Peyer's patch (tissue), 4 donors: Measurements from ENCODE around the gene CHFR. TPM values are rescaled to one million over a fixed set of nuclear protein-coding genes. Genes with fewer than 3 reads are reported as not detected.

ENCODE experiments used
- DNase-seq, 3 donors: peaks; one replicate each; pipeline ENCODE4 v3.0.0-alpha.2; 2017 to 2019
- H3K27ac ChIP-seq, 4 donors: fragments of 200-600 bp; sonication (generic); one replicate each; pipeline ENCODE4 v1.5.1; 2016 to 2019
- H3K27me3 ChIP-seq, 2 donors: fragments of 200-600 bp; sonication (generic); one replicate each; pipeline ENCODE4 v1.5.1; 2019
- H3K36me3 ChIP-seq, 3 donors: fragments of 200-600 bp; sonication (generic); one replicate each; pipeline ENCODE4 v1.5.1; 2016 to 2019
- H3K4me1 ChIP-seq, 4 donors: fragments of 200-600 bp; sonication (generic); one replicate each; pipeline ENCODE4 v1.5.1; 2016 to 2019
- H3K4me3 ChIP-seq, 4 donors: fragments of 200-600 bp; sonication (generic); 1 replicate in 3 of 4; 2 replicates in 1 of 4; pipeline ENCODE4 v1.5.1; 2016 to 2019; ENCODE audit warnings: mild to moderate bottlenecking in 1 of 4
- H3K9me3 ChIP-seq, 4 donors: fragments of 200-600 bp; sonication (generic); one replicate each; pipeline ENCODE4 v1.5.1; 2016 to 2019; ENCODE audit warnings: mild to moderate bottlenecking in 1 of 4
- POLR2A ChIP-seq, 2 donors: fragments of 450-650 bp; IDR thresholded peaks; one replicate each; pipeline ENCODE4 v1.5.1; 2017; ENCODE audit warnings: antibody characterized with exemption in 2 of 2, mild to moderate bottlenecking in 2 of 2, moderate library complexity in 2 of 2
- total RNA-seq, 4 donors: library from RNA; depleted of rRNA; stranded (reverse); fragments of >200 nt; gene quantifications; one replicate each; pipeline ENCODE4 v1.1.0, GENCODE V29; 2016
- TF ChIP-seq, protein P1 (sequence below), 6 experiments: fragments of 450-650 bp in 4 of 6; fragments of 200-600 bp in 2 of 6; sonication (generic) in 1 of 6; IDR thresholded peaks; one replicate each; pipeline ENCODE4 v1.5.1; 2017 to 2019; ENCODE audit warnings: antibody characterized with exemption in 6 of 6, mild to moderate bottlenecking in 3 of 6, moderate library complexity in 1 of 6

Gene CHFR
- total RNA-seq, 4 donors from 2014 or later = 80.6 to 125 (median 94.7) TPM

- DNase-seq = no peak
- Histone ChIP-seq H3K9me3 (no peaks in the 10 kb centered on the region), H3K27ac (no peak overlapping the region), H3K4me3 (no peak overlapping the region), H3K36me3 (peaks cover 0 to 85% (median 0%) of the 10 kb centered on the region in 3 donors), H3K27me3 (no peaks in the 10 kb centered on the region), H3K4me1 (no peaks in the 10 kb centered on the region)
- TF ChIP-seq, protein P1, sequence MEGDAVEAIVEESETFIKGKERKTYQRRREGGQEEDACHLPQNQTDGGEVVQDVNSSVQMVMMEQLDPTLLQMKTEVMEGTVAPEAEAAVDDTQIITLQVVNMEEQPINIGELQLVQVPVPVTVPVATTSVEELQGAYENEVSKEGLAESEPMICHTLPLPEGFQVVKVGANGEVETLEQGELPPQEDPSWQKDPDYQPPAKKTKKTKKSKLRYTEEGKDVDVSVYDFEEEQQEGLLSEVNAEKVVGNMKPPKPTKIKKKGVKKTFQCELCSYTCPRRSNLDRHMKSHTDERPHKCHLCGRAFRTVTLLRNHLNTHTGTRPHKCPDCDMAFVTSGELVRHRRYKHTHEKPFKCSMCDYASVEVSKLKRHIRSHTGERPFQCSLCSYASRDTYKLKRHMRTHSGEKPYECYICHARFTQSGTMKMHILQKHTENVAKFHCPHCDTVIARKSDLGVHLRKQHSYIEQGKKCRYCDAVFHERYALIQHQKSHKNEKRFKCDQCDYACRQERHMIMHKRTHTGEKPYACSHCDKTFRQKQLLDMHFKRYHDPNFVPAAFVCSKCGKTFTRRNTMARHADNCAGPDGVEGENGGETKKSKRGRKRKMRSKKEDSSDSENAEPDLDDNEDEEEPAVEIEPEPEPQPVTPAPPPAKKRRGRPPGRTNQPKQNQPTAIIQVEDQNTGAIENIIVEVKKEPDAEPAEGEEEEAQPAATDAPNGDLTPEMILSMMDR (IDR thresholded peaks at IDR 0.05) = no peak
- TF ChIP-seq POLR2A (IDR thresholded peaks at IDR 0.05) = no peak
Measured at GRCh38 chr12:132786192-132786591, 101.2 kb downstream of the CHFR start.

DNA sequence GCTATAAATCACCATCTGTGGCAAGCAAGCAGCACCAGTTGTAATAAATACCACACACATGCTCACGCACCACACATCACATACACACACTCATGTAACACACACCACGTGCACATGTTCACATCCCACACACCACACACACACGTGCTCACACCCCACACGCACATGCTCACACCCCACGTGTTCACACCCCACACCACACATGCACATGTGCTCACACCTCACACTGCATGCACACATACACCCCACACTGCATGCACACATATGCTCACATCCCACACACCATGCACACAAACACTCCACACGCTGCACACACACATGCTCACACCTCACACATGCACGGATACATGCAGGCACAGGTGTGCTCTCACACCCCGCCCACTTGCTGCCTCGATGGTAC is 102.8 kb downstream of the CHFR start:
- no peaks in the 10 kb centered on the region for H3K4me1 ChIP-seq
- no peaks in the 10 kb centered on the region for H3K9me3 ChIP-seq
- TF ChIP-seq, protein P1 (IDR thresholded peaks at IDR 0.05) = no peak
- TF ChIP-seq POLR2A (IDR thresholded peaks at IDR 0.05) = no peak
- no peak overlapping the region for H3K4me3 ChIP-seq
- no peaks in the 10 kb centered on the region for H3K27me3 ChIP-seq
- DNase-seq = no peak
- no peak overlapping the region for H3K27ac ChIP-seq
- peaks cover 0 to 86% (median 0%) of the 10 kb centered on the region in 3 donors for H3K36me3 ChIP-seq

DNA sequence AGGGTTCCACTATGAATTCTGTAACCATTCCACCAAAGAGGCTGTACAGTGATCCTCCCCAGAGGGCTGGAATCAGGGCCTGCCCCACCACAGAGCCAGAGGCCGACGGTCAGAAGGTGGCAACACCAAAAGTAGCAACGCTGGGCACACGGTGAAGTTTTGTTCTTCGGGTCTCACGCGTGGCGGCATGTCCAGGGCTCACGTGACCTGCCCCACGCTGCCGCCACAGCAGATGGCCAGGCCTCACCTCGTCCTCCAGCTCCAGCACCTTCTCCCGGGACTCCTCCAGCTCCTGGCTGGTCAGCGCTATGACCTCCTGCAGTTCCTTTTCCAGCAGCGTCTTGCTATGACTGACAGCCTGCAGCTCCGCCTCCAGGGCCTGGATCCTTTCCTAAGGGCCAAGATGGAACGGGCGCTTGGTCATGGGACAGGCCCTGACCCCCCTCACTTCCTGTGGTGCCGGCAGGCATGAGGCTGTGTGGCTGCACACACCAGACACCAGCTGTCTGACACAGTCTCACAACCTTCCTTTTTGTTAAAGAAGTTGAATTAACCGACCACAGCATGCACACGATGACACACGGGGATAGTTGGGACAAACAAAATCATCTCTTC is 103.4 kb downstream of the CHFR start:
- TF ChIP-seq, protein P1 (IDR thresholded peaks at IDR 0.05) = no peak
- TF ChIP-seq POLR2A (IDR thresholded peaks at IDR 0.05) = no peak
- Histone ChIP-seq H3K4me1 (no peaks in the 10 kb centered on the region), H3K9me3 (no peaks in the 10 kb centered on the region), H3K27ac (no peak overlapping the region), H3K4me3 (no peak overlapping the region), H3K36me3 (peaks cover 0 to 86% (median 0%) of the 10 kb centered on the region in 3 donors), H3K27me3 (no peaks in the 10 kb centered on the region)
- DNase-seq = no peak

Other genes starting within 250 kb of the CHFR start
- gene POLE, start 200.3 kb downstream of the CHFR start, total RNA-seq = 100 to 1,000 TPM in 2 of 4 donors, 10 to 100 TPM in 2; 58.3 to 198 (median 84.3) TPM
- 100 to 1,000 TPM in 2 of 4 donors, 10 to 100 TPM in 2; 19.8 to 157 (median 109) TPM for gene PXMP2, start 200.0 kb downstream of the CHFR start, total RNA-seq
- 10 to 100 TPM; 23.5 to 45.4 (median 29.0) TPM for gene PGAM5, start 176.8 kb downstream of the CHFR start, total RNA-seq
- 100 to 1,000 TPM in 3 of 4 donors, 10 to 100 TPM in 1; 69.0 to 286 (median 133) TPM for gene ANKLE2, start 125.8 kb downstream of the CHFR start, total RNA-seq
- 10 to 100 TPM; 47.8 to 90.8 (median 76.6) TPM for gene GOLGA3, start 58.7 kb downstream of the CHFR start, total RNA-seq
- gene ZNF605, start 68.7 kb upstream of the CHFR start, total RNA-seq = 10 to 100 TPM in 2 of 4 donors, 1 to 10 TPM in 2; 6.3 to 19.0 (median 12.5) TPM
- 10 to 100 TPM; 15.9 to 24.8 (median 18.7) TPM for gene ZNF26, start 98.8 kb upstream of the CHFR start, total RNA-seq
- gene ZNF84, start 149.9 kb upstream of the CHFR start, total RNA-seq = 10 to 100 TPM; 14.5 to 39.6 (median 27.9) TPM
- gene ZNF140, start 193.3 kb upstream of the CHFR start, total RNA-seq = 10 to 100 TPM; 13.0 to 22.3 (median 15.6) TPM
- gene ZNF891, start 242.7 kb upstream of the CHFR start, total RNA-seq = 1 to 10 TPM; 2.3 to 5.0 (median 3.5) TPM
- 10 to 100 TPM in 2 of 4 donors, 1 to 10 TPM in 2; 5.8 to 28.1 (median 11.0) TPM for gene ZNF10, start 243.0 kb upstream of the CHFR start, total RNA-seq